ENCODE results near the gene ATXN7L1.
"Not testable (repeated sequence)": the region's sequence is repeated elsewhere in the genome, so short reads cannot be mapped to it uniquely, and the experiment has no call there.

The ATXN7L1 gene

GRCh38 chr7:105744258-105744657 lies 132.1 kb downstream of the ATXN7L1 start:
- no peak for DNase-seq (ENCODE audit: low read depth in 3 of 3)

GRCh38 chr7:105743351-105744090 lies 132.9 kb downstream of the ATXN7L1 start:
- no peak for DNase-seq (ENCODE audit: low read depth in 3 of 3)

- no peak for DNase-seq (ENCODE audit: low read depth in 3 of 3)
These were observed 133.6 kb downstream of the ATXN7L1 start for GRCh38 chr7:105742787-105743186.

- no peak for DNase-seq (ENCODE audit: low read depth in 3 of 3)
These were observed 134.4 kb downstream of the ATXN7L1 start for GRCh38 chr7:105741982-105742381.

GRCh38 chr7:105738133-105738532 lies 138.3 kb downstream of the ATXN7L1 start:
- DNase-seq (ENCODE audit: low read depth in 3 of 3) = no peak

- DNase-seq (ENCODE audit: low read depth in 3 of 3) = no peak
These were observed 142.2 kb downstream of the ATXN7L1 start for GRCh38 chr7:105734233-105734632.

- no peak for DNase-seq (ENCODE audit: low read depth in 3 of 3)
These were observed 145.4 kb downstream of the ATXN7L1 start for GRCh38 chr7:105731042-105731441.

GRCh38 chr7:105728028-105728427 lies 148.4 kb downstream of the ATXN7L1 start:
- no peak for DNase-seq (ENCODE audit: low read depth in 3 of 3)

GRCh38 chr7:105724688-105725087 lies 151.7 kb downstream of the ATXN7L1 start:
- DNase-seq (ENCODE audit: low read depth in 3 of 3) = no peak

- no peak for DNase-seq (ENCODE audit: low read depth in 3 of 3)
These were observed 152.8 kb downstream of the ATXN7L1 start for GRCh38 chr7:105723572-105723971.

- no peak for DNase-seq (ENCODE audit: low read depth in 3 of 3)
These were observed 154.8 kb downstream of the ATXN7L1 start for GRCh38 chr7:105721571-105722104.

GRCh38 chr7:105719919-105720318 lies 156.5 kb downstream of the ATXN7L1 start:
- DNase-seq (ENCODE audit: low read depth in 3 of 3) = no peak

- DNase-seq (ENCODE audit: low read depth in 3 of 3) = no peak
These were observed 157.0 kb downstream of the ATXN7L1 start for GRCh38 chr7:105719395-105719794.

GRCh38 chr7:105718511-105718925 lies 157.9 kb downstream of the ATXN7L1 start:
- no peak for DNase-seq (ENCODE audit: low read depth in 3 of 3)

GRCh38 chr7:105715528-105715927 lies 160.9 kb downstream of the ATXN7L1 start:
- no peak for DNase-seq (ENCODE audit: low read depth in 3 of 3)

- no peak for DNase-seq (ENCODE audit: low read depth in 3 of 3)
These were observed 162.6 kb downstream of the ATXN7L1 start for GRCh38 chr7:105713488-105714465.

GRCh38 chr7:105712877-105713276 lies 163.5 kb downstream of the ATXN7L1 start:
- DNase-seq (ENCODE audit: low read depth in 3 of 3) = no peak

GRCh38 chr7:105711726-105712402 lies 164.5 kb downstream of the ATXN7L1 start:
- DNase-seq (ENCODE audit: low read depth in 3 of 3) = no peak

- not testable (repeated sequence) for DNase-seq (ENCODE audit: low read depth in 3 of 3)
These were observed 165.7 kb downstream of the ATXN7L1 start for GRCh38 chr7:105710720-105711119.

GRCh38 chr7:105708763-105709080 lies 167.7 kb downstream of the ATXN7L1 start:
- DNase-seq (ENCODE audit: low read depth in 3 of 3) = no peak

GRCh38 chr7:105707967-105708762 lies 168.2 kb downstream of the ATXN7L1 start:
- DNase-seq (ENCODE audit: low read depth in 3 of 3) = no peak
